LNCaP clone FGC (cell line): ENCODE data around the gene APOD.

ENCODE experiments used
- DNase-seq: peaks from one replicate; pipeline ENCODE4 v3.0.0-alpha.2; 2011; ENCODE audit warnings: low read depth
- H3K4me3 ChIP-seq: 2 replicates; pipeline ENCODE4 v1.5.1; 2011; ENCODE audit warnings: mild to moderate bottlenecking, low read depth, low read length, control low read depth
- TF ChIP-seq, protein P1 (sequence below): IDR thresholded peaks from 2 replicates; pipeline ENCODE4 v1.5.1; 2012; ENCODE audit warnings: mild to moderate bottlenecking; ENCODE audit not compliant: control insufficient read depth, insufficient read depth; ENCODE audit errors: extremely low read depth

The APOD gene

DNA sequence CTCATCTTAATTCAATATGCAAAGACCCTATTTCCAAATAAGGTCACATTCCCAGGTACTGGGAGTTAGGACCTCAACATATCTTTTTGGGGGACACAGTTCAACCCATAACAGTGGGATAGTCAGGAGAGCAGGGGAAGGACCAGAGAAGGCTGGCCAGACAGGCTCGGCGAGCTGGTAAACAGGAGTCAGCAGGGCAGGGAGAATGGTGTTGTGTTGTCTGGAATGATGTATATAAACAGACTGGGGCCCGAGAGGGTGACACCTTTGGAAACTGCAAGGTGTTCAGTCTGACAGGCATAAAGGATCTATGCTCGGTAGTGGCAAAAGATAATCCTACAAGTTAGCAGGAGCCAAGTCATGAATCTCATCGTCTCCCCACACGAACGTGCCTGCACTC, 30.5 kb downstream of the APOD start:
- no peak overlapping the region for H3K4me3 ChIP-seq
- TF ChIP-seq, protein P1, sequence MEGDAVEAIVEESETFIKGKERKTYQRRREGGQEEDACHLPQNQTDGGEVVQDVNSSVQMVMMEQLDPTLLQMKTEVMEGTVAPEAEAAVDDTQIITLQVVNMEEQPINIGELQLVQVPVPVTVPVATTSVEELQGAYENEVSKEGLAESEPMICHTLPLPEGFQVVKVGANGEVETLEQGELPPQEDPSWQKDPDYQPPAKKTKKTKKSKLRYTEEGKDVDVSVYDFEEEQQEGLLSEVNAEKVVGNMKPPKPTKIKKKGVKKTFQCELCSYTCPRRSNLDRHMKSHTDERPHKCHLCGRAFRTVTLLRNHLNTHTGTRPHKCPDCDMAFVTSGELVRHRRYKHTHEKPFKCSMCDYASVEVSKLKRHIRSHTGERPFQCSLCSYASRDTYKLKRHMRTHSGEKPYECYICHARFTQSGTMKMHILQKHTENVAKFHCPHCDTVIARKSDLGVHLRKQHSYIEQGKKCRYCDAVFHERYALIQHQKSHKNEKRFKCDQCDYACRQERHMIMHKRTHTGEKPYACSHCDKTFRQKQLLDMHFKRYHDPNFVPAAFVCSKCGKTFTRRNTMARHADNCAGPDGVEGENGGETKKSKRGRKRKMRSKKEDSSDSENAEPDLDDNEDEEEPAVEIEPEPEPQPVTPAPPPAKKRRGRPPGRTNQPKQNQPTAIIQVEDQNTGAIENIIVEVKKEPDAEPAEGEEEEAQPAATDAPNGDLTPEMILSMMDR = no peak
- DNase-seq = no peak

DNA sequence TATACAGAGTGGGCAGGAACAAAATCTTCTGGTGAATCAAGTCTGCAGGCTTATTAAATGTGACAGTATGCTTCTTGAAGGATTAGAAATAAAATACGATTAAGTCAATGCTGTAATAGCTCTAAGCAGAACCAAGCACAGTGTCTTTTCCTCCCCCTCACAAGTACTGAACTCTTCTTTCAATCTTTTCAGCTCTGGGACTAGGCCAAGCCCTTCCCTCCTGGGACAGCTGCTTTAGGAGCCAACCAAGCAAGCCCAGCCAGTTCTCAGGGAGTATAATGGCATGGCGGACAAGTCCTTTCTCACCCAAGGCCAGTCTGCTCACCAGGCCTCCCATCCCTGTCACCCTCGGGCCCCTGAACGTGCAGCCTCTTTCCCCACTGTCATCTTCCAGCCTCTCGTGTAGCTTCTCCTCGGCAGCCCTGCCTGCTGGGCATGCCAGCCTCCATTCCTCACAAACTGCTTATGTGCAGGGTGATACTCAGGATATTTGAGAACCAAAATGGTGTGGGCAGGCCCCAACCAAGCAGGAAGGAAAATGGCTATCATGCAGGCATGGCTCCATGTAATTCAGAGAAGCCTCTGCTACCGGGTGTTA, 32.3 kb downstream of the APOD start:
- TF ChIP-seq, protein P1 = no peak
- DNase-seq = peak; percentile 40
- H3K4me3 ChIP-seq = no peak overlapping the region

DNA sequence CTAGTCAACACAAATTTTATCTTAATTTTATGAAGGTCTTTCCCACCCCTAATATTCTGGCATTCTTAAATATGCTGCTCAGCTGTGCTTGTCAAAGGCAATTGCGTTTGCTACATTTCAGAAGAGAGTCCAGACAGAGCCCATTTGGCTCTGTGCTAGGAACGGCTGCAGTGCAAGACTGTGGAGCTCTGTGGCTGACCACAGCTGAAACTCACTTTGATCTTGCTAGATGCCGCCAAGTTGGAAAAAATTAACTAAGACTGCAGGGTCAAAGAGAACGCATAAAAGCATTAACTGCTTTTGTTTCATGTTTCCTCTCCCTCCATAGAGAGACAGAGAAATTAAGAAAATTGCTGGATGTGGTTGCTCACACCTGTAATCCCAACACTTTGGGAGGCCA, 33.0 kb downstream of the APOD start:
- no peak for DNase-seq
- no peak overlapping the region for H3K4me3 ChIP-seq
- TF ChIP-seq, protein P1 = no peak

DNA sequence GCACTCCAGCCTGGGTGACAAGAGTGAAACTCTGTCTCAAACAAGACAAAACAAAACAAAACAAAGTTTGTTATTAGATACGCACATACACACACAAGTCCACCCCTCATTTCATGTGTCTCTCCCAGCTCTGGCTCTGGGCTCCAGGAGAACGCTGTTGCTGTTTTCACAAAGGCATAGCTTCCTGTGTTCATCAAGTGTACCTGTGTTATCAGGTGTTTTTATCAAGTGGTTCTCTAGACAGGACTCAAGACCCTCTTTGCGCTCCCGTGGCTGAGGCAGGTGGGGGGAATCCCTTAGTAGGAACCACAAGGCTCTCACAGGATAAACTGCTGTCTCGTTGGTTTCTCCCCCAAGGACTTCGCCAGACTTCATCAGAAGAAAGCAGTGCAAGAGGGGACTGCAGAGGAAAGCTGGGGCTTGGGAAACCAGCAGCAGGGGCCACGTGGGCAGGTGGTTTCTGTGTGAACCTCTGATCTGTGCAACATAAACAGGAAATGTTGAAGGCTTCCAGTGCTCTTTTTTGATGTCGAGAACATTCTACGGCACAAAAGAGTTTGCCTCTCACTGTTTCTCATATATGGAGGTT, 33.7 kb downstream of the APOD start:
- TF ChIP-seq, protein P1 = no peak
- H3K4me3 ChIP-seq = no peak overlapping the region
- no peak for DNase-seq

DNA sequence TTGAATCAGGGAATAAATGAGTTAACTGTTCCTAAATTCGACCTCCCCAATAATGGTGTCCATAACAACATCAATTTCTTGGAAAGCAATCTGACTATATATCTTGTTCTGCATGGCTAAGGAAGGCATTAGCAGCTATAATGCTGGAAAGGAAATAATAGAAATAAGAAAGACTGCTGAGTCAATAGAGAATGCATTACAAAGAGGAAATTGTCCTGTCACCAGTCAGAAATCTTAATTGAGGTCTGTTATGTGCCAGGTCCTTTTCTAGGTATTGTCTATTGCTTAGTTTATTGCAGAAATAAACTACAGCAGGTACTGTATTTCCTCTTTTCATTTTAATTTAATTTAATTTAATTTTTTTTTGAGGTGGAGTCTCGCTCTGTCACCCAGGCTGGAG, 34.8 kb downstream of the APOD start:
- H3K4me3 ChIP-seq = no peak overlapping the region
- TF ChIP-seq, protein P1 = no peak
- DNase-seq = no peak

DNA sequence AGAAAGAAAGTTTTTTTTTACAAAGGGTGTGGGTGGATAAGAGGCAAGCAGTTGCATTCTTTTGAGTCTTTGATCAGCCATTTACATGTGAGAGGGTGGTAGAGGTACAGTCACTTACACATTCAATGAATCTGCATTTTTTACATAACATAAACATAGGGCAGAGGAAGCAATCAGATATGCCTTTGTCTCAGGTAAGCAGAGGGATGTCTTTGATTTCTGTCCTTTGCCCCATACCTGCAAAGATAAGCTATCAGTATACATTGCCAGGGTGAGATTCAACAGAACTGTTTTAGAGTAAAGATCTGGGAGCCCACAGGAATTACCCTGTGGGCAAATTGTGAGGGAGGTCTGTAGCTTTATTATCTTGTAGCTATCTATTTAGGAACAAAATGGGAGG, 35.2 kb downstream of the APOD start:
- TF ChIP-seq, protein P1 = no peak
- no peak for DNase-seq
- no peak overlapping the region for H3K4me3 ChIP-seq

DNA sequence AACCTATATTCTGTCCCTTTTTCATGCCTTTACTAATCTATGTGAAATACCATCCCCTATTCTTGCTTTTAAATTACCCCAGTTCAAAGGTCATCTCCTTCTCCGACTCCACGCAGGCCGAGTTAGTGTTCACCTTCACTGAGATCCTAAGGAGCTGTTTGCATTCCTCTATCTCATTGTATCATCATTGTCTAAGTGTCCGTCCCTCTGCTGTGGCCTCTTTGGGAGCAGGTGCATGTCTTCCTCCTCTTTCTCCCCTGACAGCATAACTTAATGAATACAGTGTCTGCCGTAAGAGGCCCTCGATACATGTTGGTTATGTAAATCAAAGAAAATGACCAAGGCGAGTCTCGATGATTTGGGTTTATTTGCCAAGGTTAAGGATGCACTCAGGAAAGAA, 35.7 kb downstream of the APOD start:
- H3K4me3 ChIP-seq = no peak overlapping the region
- TF ChIP-seq, protein P1 = no peak
- no peak for DNase-seq
